ENCODE data around the gene FOSL2. TPM values are rescaled to one million over a fixed set of nuclear protein-coding genes. Genes with fewer than 3 reads are reported as not detected.

Gene FOSL2
- polyA plus RNA-seq, 1 donor (not counting 4 experiments of a cell fraction or from before 2014, with no cell fraction given) = 24.1 TPM

GRCh38 chr2:28415010-28415409 is 22.4 kb downstream of the FOSL2 start:
- H4K20me1 ChIP-seq (ENCODE audit: control insufficient read depth, extremely low read depth, insufficient read depth, low read length) = peaks cover 2% of the 10 kb centered on the region
- no peak for FAIRE-seq
- TF ChIP-seq EZH2 (IDR thresholded peaks at IDR 0.05; ENCODE audit: low read length) (no peak), CTCF (optimal IDR thresholded peaks at IDR 0.05 in 1 of 3, IDR thresholded peaks at IDR 0.05 in 1 of 3, conservative IDR thresholded peaks at IDR 0.05 in 1 of 3; ENCODE audit: extremely low read depth in 1 of 3, insufficient read depth in 2 of 3, low read length in 3 of 3) (no peak)

GRCh38 chr2:28415715-28416114 is 23.1 kb downstream of the FOSL2 start:
- no peaks in the 10 kb centered on the region for H3K27me3 ChIP-seq (ENCODE audit: control insufficient read depth, extremely low read depth, insufficient read depth, low read length)
- no peak overlapping the region for H3K4me3 ChIP-seq (ENCODE audit: control insufficient read depth in 2 of 3, extremely low read depth in 1 of 3, insufficient read depth in 2 of 3, low read depth in 1 of 3, low read length in 3 of 3)
- H3K79me2 ChIP-seq (ENCODE audit: control insufficient read depth, insufficient read depth, low read length) = peaks cover 3% of the 10 kb centered on the region
- peaks cover 34 to 52% of the 10 kb centered on the region in 2 experiments for H3K36me3 ChIP-seq (ENCODE audit: control insufficient read depth in 2 of 2, extremely low read depth in 1 of 2, insufficient read depth in 2 of 2, low read length in 2 of 2)
- no peaks in the 10 kb centered on the region for H3K9me3 ChIP-seq (ENCODE audit: control insufficient read depth, low read depth, low read length)
- H3K27ac ChIP-seq (ENCODE audit: control insufficient read depth, insufficient read depth, low read length) = no peak overlapping the region
- peaks cover 2% of the 10 kb centered on the region for H4K20me1 ChIP-seq (ENCODE audit: control insufficient read depth, extremely low read depth, insufficient read depth, low read length)
- no peak overlapping the region for H2AFZ ChIP-seq (ENCODE audit: control insufficient read depth, low read length)
- DNase-seq (ENCODE audit: low read depth, low spot score) (no peak), FAIRE-seq (no peak)
- H3K9ac ChIP-seq (ENCODE audit: control insufficient read depth, extremely low read depth, insufficient read depth, low read length) = no peak overlapping the region
- no peaks in the 10 kb centered on the region for H3K4me1 ChIP-seq (ENCODE audit: control insufficient read depth, extremely low read depth, insufficient read depth, low read length)
- TF ChIP-seq CTCF (optimal IDR thresholded peaks at IDR 0.05 in 1 of 3, IDR thresholded peaks at IDR 0.05 in 1 of 3, conservative IDR thresholded peaks at IDR 0.05 in 1 of 3; ENCODE audit: extremely low read depth in 1 of 3, insufficient read depth in 2 of 3, low read length in 3 of 3) (no peak), EZH2 (IDR thresholded peaks at IDR 0.05; ENCODE audit: low read length) (no peak)
- dilution Hi-C loops (cut with MboI; ENCODE audit: extremely low pct_ligation_motif_present, low sequenced_read_pairs) = no loop called here
- H3K9me1 ChIP-seq (ENCODE audit: control insufficient read depth, extremely low read depth, insufficient read depth, low read length) = no peaks in the 10 kb centered on the region
- H3K4me2 ChIP-seq (ENCODE audit: control insufficient read depth, extremely low read depth, insufficient read depth, low read depth, low read length) = no peak overlapping the region

More at GRCh38 chr2:28415010-28415409, 22.4 kb downstream of the FOSL2 start:
- Histone ChIP-seq H3K27me3 (ENCODE audit: control insufficient read depth, extremely low read depth, insufficient read depth, low read length) (no peaks in the 10 kb centered on the region), H3K4me3 (ENCODE audit: control insufficient read depth in 2 of 3, extremely low read depth in 1 of 3, insufficient read depth in 2 of 3, low read depth in 1 of 3, low read length in 3 of 3) (no peak overlapping the region), H3K27ac (ENCODE audit: control insufficient read depth, insufficient read depth, low read length) (no peak overlapping the region), H3K9ac (ENCODE audit: control insufficient read depth, extremely low read depth, insufficient read depth, low read length) (no peak overlapping the region), H3K4me2 (ENCODE audit: control insufficient read depth, extremely low read depth, insufficient read depth, low read depth, low read length) (no peak overlapping the region), H3K4me1 (ENCODE audit: control insufficient read depth, extremely low read depth, insufficient read depth, low read length) (no peaks in the 10 kb centered on the region), H3K36me3 (ENCODE audit: control insufficient read depth in 2 of 2, extremely low read depth in 1 of 2, insufficient read depth in 2 of 2, low read length in 2 of 2) (peaks cover 35 to 58% of the 10 kb centered on the region in 2 experiments), H3K79me2 (ENCODE audit: control insufficient read depth, insufficient read depth, low read length) (peaks cover 7% of the 10 kb centered on the region), H3K9me1 (ENCODE audit: control insufficient read depth, extremely low read depth, insufficient read depth, low read length) (no peaks in the 10 kb centered on the region), H3K9me3 (ENCODE audit: control insufficient read depth, low read depth, low read length) (no peaks in the 10 kb centered on the region), H2AFZ (ENCODE audit: control insufficient read depth, low read length) (no peak overlapping the region)
- dilution Hi-C loops (cut with MboI; ENCODE audit: extremely low pct_ligation_motif_present, low sequenced_read_pairs) = no loop called here
- no peak for DNase-seq (ENCODE audit: low read depth, low spot score)
